ENCODE measurements around the gene MGMT. TPM values are rescaled to one million over a fixed set of nuclear protein-coding genes. Genes with fewer than 3 reads are reported as not detected.

MGMT gene
- total RNA-seq, 1 experiment from 2014 or later, result 9.4 TPM

DNA sequence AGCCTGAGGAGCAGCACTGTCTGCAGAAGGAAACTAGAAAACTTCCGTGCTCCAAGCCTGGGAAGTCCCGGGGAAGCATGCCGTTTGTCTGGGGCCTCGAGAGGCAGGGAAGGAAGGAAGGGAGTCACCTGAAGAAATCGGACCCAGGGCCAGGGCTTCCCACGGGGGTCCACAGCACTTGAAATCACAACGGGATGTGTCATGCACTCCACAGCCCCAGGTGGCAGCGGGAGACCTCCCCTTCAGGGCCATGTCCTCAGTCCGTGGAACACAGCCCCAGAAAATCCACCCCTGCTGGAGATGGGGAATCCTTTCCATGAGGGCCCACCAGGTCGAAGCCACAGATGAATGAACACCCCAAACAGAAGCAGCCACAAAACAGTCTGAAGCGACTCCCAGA lies 239.5 kb downstream of the MGMT start:
- H3K27ac ChIP-seq, result no peak overlapping the region
- no peak for DNase-seq (ENCODE audit: low read depth in 1 of 2, low spot score in 2 of 2)
- no peak overlapping the region for H3K4me3 ChIP-seq
- H3K36me3 ChIP-seq, result no peaks in the 10 kb centered on the region
- no peaks in the 10 kb centered on the region for H3K4me1 ChIP-seq (replicated peaks)
- H3K27me3 ChIP-seq (replicated peaks), result no peaks in the 10 kb centered on the region
- H3K9me3 ChIP-seq (replicated peaks), result peaks cover 3% of the 10 kb centered on the region; the same call in 1 of the 2 replicates

DNA sequence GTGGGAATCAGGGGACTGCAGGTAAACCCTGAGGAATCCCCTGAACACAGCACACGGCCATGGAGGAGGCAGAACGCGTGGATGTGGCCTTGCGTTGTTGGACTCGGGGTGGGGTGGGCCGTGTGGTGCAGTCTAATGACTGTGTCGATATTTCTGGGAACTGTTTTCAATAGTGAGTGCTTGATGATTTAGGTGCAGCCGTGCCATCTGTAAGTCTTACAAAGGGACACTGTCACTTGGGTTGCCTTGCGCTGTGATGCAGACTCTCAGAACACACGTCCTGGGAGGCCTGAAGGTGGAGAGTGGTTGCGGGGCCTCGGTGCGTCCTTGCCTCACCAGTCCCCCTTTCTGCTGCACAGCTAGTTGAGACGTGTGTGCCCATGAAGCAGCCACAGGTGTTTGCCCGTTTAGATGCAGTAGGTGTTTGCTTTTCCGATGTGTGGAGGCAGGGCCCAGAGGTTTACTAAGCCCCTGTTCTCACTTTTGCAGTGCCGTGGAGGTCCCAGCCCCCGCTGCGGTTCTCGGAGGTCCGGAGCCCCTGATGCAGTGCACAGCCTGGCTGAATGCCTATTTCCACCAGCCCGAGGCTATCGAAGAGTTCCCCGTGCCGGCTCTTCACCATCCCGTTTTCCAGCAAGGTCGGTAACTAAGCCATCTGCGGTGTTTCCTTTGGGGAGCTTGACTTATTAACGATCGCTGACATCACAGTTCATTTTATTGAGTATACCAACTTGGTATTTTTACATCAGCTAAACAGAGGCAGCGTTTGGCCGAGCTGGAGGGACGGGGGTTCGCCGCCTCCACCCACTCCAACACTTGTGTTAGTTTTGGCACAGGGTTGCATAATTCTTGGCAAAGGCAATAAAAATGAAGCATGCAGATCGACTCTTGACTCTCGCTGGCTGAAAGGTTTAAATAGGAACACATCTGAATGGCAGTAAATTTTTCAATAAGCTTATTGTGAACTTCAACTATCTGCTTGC lies 240.7 kb downstream of the MGMT start:
- H3K36me3 ChIP-seq, result no peaks in the 10 kb centered on the region
- no peak for DNase-seq (ENCODE audit: low read depth in 1 of 2, low spot score in 2 of 2)
- no peaks in the 10 kb centered on the region for H3K4me1 ChIP-seq (replicated peaks)
- H3K27me3 ChIP-seq (replicated peaks), result no peaks in the 10 kb centered on the region
- no peak overlapping the region for H3K27ac ChIP-seq
- no peak overlapping the region for H3K4me3 ChIP-seq
- peaks cover 3% of the 10 kb centered on the region; the same call in 1 of the 2 replicates for H3K9me3 ChIP-seq (replicated peaks)

DNA sequence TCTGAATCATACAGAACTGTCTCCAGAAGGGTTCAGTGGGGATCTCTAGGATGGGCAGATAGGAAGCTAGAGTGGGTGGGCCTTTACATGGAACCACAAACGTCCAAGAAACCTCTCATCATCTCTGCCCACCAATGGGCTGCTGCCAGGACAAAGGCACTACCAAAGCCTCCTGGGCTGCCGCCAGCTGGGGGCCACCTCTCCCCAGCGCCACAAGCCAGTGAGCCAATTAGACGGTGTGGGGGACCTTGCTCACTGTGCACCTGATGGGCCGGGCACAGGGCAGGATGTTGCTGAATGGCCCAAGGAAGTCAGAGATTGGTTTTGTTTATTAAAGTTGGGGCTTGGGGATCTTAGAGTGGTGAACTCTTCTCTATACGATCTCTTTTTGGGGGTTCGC lies 242.1 kb downstream of the MGMT start:
- no peaks in the 10 kb centered on the region for H3K4me1 ChIP-seq (replicated peaks)
- no peak for DNase-seq (ENCODE audit: low read depth in 1 of 2, low spot score in 2 of 2)
- no peak overlapping the region for H3K4me3 ChIP-seq
- H3K36me3 ChIP-seq, result no peaks in the 10 kb centered on the region
- H3K9me3 ChIP-seq (replicated peaks), result peaks cover 3% of the 10 kb centered on the region
- no peak overlapping the region for H3K27ac ChIP-seq
- H3K27me3 ChIP-seq (replicated peaks), result no peaks in the 10 kb centered on the region

DNA sequence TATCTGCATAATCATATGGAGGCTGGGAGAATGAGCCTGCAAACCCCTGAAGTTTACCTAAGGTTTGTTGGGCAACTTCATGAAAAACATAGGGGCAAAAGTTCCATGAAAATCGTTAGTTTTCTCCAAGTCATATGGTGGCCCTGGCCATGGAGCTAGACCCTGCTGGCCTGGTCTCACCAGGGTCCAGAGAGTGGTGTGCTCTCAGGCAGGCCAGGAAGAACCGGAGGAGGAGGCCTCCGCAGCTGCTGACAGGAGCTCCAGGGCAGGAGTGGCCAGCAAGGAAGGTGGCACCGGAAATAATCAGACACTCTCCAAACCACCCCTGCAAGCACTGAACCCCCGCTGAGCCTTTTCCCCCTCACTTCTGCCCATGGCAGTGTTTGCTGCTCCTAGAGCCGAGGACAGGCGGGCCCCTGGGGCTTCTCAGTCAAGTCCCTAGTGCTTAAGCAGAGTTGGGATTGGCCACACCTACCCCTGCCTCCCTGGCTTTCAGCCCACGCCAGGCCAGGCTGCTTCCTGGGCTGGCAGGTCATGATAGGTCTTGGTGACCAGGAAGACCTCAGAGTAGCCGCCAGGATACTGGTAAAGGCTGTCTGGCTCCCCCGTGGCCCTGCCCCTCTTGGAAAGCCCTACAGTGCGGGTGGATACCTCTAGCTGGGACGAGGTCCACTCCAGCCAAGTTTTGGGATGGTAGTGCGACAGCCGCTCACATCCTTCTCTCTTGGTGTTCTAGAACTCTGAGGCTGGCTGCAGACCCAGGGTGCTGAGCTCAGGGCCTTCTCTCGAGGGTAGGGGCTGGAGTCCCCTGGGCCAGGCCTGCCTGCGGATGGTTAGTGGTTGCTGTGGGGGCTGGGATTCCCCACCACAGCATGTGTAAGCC lies 242.8 kb downstream of the MGMT start:
- no peak overlapping the region for H3K4me3 ChIP-seq
- peaks cover 3% of the 10 kb centered on the region for H3K9me3 ChIP-seq (replicated peaks)
- H3K36me3 ChIP-seq, result no peaks in the 10 kb centered on the region
- no peak for DNase-seq (ENCODE audit: low read depth in 1 of 2, low spot score in 2 of 2)
- H3K27ac ChIP-seq, result no peak overlapping the region
- H3K27me3 ChIP-seq (replicated peaks), result no peaks in the 10 kb centered on the region
- H3K4me1 ChIP-seq (replicated peaks), result no peaks in the 10 kb centered on the region

DNA sequence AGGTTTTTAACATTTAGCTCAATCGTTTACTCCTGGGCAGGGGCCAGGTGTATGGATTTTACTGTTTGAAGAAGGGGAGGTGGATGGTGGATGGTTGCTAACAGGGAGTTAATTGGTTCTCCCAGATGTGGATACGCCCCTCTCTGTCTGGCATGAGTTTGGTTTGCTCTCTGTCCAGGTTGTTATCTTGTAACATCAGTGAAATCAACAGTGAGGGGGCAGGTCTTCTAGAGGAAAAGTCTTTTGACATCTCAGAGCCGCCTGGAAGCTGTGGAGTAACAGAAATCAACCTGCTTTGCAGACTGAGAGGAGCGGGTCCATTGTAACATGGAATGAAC lies 243.4 kb downstream of the MGMT start:
- H3K4me1 ChIP-seq (replicated peaks), result no peaks in the 10 kb centered on the region
- no peak for DNase-seq (ENCODE audit: low read depth in 1 of 2, low spot score in 2 of 2)
- no peak overlapping the region for H3K27ac ChIP-seq
- H3K9me3 ChIP-seq (replicated peaks), result no peaks in the 10 kb centered on the region; the same call in 1 of the 2 replicates
- H3K36me3 ChIP-seq, result no peaks in the 10 kb centered on the region
- H3K4me3 ChIP-seq, result no peak overlapping the region
- H3K27me3 ChIP-seq (replicated peaks), result no peaks in the 10 kb centered on the region

DNA sequence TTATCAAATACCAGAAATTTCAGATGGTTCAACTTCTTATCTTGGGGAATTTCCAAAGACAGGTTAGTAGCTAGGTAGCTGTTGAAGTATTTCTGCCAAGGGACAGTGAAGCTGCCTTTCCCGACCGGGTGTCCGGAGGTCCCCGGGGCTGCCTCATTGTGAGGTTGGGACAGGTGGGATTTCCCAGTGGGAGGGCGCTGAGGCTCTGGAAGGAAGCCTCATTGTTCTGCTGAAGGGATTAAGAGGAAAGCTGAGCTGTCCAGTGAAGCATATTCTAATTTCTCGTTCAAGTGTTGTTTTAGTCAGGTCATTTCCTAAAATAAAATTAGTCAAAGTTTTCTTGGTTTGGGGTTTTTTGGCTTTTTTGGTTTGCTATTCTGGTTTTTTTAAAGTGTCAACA lies 244.2 kb downstream of the MGMT start:
- H3K9me3 ChIP-seq (replicated peaks), result no peaks in the 10 kb centered on the region; the same call in 1 of the 2 replicates
- H3K4me3 ChIP-seq, result no peak overlapping the region
- no peak for DNase-seq (ENCODE audit: low read depth in 1 of 2, low spot score in 2 of 2)
- no peaks in the 10 kb centered on the region for H3K4me1 ChIP-seq (replicated peaks)
- no peaks in the 10 kb centered on the region for H3K36me3 ChIP-seq
- H3K27me3 ChIP-seq (replicated peaks), result no peaks in the 10 kb centered on the region
- no peak overlapping the region for H3K27ac ChIP-seq

DNA sequence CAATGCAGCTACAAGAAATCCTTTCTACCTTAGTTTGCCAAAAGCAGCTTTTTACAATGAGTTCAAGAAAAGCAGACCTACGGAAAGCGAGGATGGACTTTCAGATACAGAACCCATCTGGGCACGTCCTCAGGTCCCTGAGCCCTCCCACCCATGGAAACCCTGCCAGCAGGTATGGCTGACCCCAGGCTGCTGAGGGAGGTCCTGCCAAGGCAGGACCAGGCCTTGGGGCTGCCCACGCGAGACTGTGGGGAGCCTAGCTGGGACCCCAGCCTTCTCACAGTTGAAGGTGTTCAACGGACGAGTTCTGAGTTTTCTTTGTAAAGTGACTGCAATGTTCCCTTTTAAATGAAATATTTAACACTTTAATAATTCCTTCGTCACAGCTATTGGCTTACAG lies 245.0 kb downstream of the MGMT start:
- no peaks in the 10 kb centered on the region; the same call in 1 of the 2 replicates for H3K9me3 ChIP-seq (replicated peaks)
- H3K4me3 ChIP-seq, result no peak overlapping the region
- no peaks in the 10 kb centered on the region for H3K27me3 ChIP-seq (replicated peaks)
- DNase-seq (ENCODE audit: low read depth in 1 of 2, low spot score in 2 of 2), result no peak
- no peaks in the 10 kb centered on the region for H3K36me3 ChIP-seq
- no peak overlapping the region for H3K27ac ChIP-seq
- no peaks in the 10 kb centered on the region for H3K4me1 ChIP-seq (replicated peaks)

DNA sequence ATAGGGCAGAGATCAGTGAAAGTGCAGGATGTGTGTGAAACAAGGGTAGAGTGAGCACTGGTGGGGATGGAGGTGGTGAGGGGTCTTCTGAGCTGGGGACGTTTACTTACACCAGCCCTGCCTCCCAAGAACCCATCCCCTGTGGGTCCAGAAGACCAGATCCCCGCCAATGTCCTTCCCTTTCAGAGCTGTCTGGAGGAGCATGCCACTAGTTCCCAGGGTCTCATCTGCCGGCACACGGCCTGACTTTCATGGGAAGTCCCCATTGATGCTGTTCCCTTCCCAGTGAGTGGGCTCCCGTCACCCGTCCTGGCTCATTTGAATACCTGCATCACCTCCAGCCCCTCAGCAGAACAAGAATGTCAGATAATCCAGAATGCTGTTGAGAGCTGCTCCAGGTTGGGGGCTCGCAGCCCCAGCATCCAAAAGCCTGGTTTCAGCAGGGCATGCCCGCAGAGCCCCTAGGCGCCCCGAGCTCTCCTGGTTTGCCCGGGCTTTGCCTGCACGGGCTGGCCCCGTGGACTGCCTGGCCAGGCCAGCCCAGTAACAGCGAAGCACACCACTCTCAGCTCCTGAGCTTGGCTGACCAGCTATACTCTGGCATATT lies 246.7 kb downstream of the MGMT start:
- Histone ChIP-seq H3K4me3 (no peak overlapping the region), H3K36me3 (no peaks in the 10 kb centered on the region), H3K27me3 (replicated peaks) (no peaks in the 10 kb centered on the region), H3K4me1 (replicated peaks) (no peaks in the 10 kb centered on the region), H3K9me3 (replicated peaks) (no peaks in the 10 kb centered on the region; the same call in 1 of the 2 replicates), H3K27ac (no peak overlapping the region)
- DNase-seq (ENCODE audit: low read depth in 1 of 2, low spot score in 2 of 2), result no peak

DNA sequence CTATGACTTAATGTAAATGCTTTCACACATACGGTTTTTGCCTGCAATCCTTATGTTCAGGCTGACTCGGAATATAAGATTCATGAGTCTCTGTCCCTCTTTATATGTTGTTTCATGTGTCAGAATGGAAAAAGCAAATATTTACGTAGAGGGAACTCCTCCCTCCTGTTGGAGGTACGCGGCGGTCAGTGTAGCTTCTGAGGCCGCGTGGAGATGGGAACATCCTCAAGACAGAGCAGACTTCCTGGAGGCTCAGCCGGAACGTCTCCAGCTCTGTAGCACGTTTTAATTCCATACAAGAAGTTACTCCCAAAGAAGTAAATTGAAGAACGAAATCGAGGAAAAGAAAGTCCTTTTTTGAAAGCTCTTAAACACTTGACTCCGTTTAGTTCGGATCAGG lies 248.8 kb downstream of the MGMT start:
- Histone ChIP-seq H3K36me3 (no peaks in the 10 kb centered on the region), H3K27ac (no peak overlapping the region), H3K4me3 (no peak overlapping the region), H3K9me3 (replicated peaks) (no peaks in the 10 kb centered on the region; the same call in 1 of the 2 replicates), H3K4me1 (replicated peaks) (no peaks in the 10 kb centered on the region), H3K27me3 (replicated peaks) (no peaks in the 10 kb centered on the region)
- DNase-seq (ENCODE audit: low read depth in 1 of 2, low spot score in 2 of 2), result no peak

DNA sequence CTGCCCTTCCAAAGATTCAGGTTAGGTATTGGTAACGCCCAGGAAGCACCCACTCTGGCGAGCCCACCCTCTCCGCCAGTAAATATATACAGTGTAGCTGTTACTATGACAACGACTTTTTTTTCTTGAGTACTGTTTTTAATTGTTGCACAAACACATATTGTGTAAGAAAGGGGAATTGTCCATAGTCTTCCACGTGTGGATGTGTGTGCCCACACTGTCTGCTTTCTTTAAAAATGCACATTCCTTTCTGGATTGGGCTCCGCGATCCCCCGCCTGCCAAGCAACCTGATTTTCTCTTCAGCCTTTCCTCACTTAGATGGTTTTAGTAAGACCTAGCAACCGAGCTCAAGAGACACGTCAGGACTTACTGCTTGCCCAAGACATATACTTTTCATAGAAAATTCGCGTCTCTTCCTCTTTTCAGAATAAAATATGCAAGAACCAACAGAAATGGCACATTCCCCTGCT lies 249.2 kb downstream of the MGMT start:
- no peak overlapping the region for H3K4me3 ChIP-seq
- no peaks in the 10 kb centered on the region for H3K27me3 ChIP-seq (replicated peaks)
- no peaks in the 10 kb centered on the region for H3K36me3 ChIP-seq
- no peaks in the 10 kb centered on the region; the same call in 1 of the 2 replicates for H3K9me3 ChIP-seq (replicated peaks)
- no peaks in the 10 kb centered on the region for H3K4me1 ChIP-seq (replicated peaks)
- no peak for DNase-seq (ENCODE audit: low read depth in 1 of 2, low spot score in 2 of 2)
- H3K27ac ChIP-seq, result no peak overlapping the region

DNA sequence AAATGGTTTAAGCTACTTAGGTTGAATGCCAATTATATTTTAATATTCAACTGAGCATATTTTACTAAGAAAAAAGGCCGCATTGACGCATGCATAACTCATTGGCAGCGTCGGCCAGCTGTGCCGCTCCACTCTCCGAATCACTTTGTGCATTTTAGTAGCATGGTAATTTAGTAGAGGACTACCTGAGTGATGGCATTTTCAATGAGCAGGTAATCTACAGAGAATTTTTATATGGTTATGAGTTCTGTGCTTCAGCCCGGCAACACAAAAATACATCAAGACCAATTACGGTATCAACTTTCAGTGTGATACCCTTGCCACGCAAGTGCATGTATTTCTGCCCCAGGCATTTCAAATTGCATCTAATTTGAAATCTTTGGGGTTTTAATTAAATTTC lies 249.8 kb downstream of the MGMT start:
- no peaks in the 10 kb centered on the region for H3K27me3 ChIP-seq (replicated peaks)
- H3K4me3 ChIP-seq, result no peak overlapping the region
- no peaks in the 10 kb centered on the region for H3K4me1 ChIP-seq (replicated peaks)
- no peak for DNase-seq (ENCODE audit: low read depth in 1 of 2, low spot score in 2 of 2)
- no peak overlapping the region for H3K27ac ChIP-seq
- no peaks in the 10 kb centered on the region; the same call in 1 of the 2 replicates for H3K9me3 ChIP-seq (replicated peaks)
- no peaks in the 10 kb centered on the region for H3K36me3 ChIP-seq

DNA sequence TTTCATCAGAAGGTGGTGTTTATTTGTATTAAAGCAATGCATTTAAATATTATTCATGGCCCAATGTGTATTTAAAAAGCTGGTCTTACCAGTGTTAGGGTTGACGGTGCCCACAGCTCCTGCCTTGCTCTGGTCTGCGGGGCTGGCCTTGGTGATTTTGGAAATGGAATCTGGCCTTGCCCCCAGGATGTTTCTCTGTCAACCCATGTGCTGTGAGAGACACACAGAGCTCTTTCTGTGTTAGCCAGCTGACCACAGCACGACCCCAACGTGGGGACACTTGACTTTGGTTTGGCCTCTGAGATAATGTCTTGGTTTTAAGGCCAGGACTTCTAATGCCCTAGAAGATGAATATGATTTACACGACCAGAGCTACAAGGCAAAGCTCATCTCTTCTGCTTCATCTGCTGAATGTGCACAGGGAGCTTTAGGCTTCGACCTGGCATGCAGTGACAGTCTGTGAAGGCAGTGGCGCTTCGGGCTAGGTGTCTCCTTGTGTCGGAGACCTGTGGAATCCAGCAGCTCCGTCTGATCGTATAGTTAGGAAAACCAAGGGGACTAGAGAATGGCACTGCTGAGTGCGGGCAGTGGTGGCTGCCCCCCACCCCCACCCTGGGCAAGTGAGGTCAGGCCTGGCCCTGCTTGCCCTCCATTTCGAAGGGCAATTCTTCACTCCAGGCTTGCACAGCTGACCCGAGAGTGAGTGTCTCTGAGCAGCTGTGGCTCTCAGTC lies 250.9 kb downstream of the MGMT start:
- H3K9me3 ChIP-seq (replicated peaks), result no peaks in the 10 kb centered on the region; the same call in 1 of the 2 replicates
- H3K4me3 ChIP-seq, result no peak overlapping the region
- no peaks in the 10 kb centered on the region for H3K4me1 ChIP-seq (replicated peaks)
- no peaks in the 10 kb centered on the region for H3K27me3 ChIP-seq (replicated peaks)
- no peaks in the 10 kb centered on the region for H3K36me3 ChIP-seq
- H3K27ac ChIP-seq, result no peak overlapping the region
- DNase-seq (ENCODE audit: low read depth in 1 of 2, low spot score in 2 of 2), result no peak

Measured in SJSA1 (cell line).